Measurements from ENCODE around the gene SRRT.

Gene SRRT

GRCh38 chr7:100882201-100882600, 7.3 kb downstream of the SRRT start:
- DNase-seq (ENCODE audit: low spot score) = peak; percentile 45

DNA sequence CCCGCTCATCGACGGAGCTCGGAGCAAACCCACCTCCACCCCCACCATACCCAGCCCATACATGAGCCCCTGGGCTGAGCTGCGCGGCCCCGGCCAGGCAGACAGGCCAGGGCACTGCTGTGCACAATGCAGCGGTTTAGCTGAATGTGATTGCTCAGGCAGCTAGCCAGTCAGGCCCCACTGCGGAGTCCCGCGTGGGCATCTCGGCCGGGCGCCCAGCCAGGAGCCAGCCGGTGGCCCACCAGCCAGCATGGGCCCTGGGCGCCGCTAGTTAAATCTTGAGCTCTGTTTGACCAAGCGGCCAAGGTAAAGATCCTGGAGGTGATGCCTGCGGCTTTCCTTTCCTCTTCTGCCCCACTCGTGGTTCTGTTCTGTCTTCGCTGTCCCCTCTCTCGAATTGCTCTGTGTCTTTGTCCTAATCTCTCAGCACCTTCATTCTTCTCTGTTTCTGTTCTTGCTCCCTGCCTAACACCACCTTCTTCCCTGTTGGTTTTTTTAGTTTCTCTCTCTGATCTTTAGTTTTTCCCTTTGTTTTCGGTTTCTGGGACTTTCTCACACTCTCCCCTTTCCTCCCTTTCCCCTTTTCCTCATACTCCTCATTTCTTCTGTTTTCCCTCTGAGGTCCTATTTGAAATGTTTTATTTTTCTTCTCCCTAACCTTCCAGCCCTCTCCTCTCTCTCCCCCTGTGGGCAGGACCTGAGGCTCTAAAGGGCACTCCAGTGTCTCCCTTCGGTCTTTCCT, 8.1 kb downstream of the SRRT start:
- peak; percentile 51 for DNase-seq (ENCODE audit: low spot score)

DNA sequence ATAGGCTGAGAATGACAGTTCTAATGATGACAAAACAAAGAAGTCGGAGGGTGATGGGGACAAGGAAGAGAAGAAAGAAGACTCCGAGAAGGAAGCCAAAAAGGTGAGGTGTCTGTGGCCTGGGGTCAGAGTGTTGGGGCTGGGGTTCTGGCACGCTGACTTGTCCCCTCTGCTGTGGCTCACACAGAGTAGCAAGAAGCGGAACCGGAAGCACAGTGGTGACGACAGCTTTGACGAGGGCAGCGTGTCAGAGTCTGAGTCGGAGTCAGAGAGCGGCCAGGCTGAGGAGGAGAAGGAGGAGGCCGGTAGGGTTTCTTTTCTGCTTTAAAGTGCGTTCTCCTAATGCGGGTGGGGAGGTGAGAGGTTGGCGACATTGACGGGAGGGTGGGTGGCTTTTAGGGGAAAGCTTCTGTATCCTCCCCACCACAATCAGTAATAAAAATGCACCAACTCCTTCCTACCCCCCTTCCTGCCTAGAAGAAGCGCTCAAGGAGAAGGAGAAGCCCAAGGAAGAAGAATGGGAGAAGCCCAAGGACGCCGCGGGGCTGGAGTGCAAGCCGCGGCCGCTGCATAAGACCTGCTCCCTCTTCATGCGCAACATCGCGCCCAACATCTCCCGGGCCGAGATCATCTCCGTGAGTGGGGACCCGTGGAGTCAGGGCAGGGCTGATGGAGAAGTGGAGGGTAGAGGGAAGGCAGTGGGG, 10.0 kb downstream of the SRRT start:
- no peak for DNase-seq (ENCODE audit: low spot score)

DNA sequence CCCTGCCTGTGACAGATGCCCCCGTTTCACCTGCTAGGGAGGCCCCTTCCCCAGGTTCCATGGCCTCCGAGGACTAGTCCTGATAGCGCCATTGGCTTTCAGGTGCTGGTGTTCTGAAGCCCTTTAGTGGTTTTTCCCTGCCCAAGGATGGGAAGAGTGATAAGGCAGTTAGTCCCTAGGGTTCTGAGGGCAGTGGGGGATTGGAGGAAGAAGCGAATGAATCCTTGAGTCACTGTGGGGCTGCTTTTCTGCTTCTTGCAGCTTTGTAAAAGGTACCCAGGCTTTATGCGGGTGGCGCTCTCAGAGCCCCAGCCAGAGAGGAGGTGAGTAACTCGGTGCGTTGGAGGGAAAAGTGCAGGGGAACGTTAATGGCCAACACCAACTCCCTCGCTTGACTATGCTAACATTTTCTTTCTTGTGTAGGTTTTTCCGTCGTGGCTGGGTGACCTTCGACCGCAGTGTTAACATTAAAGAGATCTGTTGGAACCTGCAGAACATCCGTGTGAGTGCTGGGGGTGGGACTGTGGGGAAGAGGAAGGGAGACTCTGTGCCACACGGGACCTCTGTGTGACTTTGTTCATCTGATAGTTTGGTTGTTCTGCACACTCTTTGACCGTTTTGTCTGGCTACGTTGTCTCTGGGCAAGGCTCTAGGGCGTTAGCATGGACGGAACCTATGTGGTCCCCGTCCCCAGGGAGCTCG, 10.7 kb downstream of the SRRT start:
- DNase-seq (ENCODE audit: low spot score) = no peak

- no peak for DNase-seq (ENCODE audit: low spot score)
Measured at GRCh38 chr7:100886142-100886935, 11.4 kb downstream of the SRRT start.

DNA sequence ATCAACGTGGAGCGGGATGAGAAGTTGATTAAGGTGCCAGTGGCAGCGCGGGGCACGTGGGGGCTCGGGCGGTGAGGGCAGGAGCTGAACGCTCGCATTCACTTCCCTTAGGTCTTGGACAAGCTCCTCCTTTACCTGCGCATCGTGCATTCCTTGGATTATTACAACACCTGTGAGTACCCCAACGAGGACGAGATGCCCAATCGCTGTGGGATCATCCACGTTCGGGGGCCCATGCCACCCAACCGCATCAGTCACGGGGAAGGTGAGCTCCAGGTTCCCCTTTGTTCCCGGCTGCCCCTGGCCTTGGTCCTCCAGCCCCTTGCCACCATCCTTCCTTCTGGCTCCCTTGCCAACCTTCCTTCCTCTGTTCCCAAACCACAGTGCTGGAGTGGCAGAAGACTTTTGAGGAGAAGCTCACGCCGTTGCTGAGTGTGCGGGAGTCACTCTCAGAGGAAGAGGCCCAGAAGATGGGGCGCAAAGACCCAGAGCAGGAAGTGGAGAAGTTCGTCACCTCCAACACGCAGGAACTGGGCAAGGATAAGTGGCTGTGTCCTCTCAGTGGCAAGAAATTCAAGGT, 12.1 kb downstream of the SRRT start:
- no peak for DNase-seq (ENCODE audit: low spot score)

DNA sequence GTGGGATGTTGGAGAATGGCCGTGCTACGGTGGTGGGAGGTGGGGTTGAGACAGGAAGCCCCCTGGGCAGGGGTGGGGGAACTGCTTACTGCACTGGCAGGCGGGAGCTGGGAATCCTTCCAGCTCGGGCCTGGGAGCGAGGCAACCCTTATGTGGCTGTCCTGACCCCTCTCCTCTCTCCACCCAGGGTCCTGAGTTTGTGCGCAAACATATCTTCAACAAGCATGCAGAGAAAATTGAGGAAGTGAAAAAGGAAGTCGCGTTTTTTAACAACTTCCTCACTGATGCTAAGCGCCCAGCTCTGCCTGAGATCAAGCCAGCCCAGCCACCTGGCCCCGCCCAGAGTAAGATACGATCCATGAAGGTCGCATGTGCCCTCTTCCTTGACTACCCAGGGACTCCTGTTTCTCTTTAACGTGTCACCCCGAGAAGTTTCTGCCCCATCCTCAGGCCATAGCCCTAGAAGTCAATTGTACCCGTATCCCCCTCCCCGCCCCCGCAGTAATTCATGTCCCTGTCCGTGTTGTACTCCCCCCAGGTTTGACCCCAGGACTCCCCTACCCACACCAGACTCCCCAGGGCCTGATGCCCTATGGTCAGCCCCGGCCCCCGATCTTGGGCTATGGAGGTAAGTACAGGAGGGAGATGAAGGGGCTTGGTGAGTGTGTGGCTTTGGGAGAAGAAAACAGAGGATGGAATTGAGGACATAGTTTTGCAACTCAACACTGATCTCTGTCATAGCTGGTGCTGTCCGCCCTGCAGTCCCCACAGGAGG, 12.8 kb downstream of the SRRT start:
- no peak for DNase-seq (ENCODE audit: low spot score)

GRCh38 chr7:100888291-100888987, 13.5 kb downstream of the SRRT start:
- DNase-seq (ENCODE audit: low spot score) = no peak

DNA sequence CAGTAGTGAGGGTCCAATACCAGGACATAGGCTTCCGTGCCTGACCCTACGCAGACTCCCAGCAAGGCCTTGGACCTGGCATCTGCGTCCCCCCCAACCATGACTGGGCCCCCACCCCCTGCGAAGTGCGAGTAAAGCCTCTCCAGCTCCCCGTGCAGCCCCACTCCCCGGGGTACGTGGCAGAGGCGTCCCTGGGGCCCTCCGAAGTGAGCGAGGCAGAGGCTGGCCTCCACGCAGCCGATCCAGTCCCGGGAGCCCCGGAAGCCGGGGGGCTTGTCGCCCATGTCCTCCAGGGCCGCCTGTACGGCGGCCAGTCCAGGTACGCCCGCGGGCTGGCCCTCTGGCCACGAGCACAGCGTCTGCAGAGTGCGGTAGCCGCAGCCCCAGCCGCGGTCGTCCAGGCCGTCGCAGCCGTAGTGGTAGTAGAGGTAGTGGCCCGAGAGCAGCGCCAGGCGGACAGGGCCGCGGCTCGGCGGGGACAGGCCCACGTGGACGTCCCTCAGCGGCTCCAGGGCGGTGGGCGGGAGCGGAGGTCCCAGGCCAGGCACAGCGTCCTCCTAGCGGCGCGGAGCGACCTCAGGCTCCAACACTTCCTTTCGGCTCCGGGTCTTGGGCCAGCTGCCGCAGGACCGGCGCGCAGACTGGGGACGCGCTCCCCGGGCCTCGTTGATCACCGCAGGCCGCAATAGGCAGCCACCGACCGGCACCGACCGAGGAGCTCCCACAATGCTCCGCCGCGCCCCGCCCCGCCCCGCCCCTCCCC, 14.3 kb downstream of the SRRT start, which contains the start of gene UFSP1:
TSS of gene UFSP1 (minus strand) at position 728 of the 763 bp plus-strand sequence. CDS start at position 284, 444 bp downstream.
- peak; percentile 82 for DNase-seq (ENCODE audit: low spot score)

DNA sequence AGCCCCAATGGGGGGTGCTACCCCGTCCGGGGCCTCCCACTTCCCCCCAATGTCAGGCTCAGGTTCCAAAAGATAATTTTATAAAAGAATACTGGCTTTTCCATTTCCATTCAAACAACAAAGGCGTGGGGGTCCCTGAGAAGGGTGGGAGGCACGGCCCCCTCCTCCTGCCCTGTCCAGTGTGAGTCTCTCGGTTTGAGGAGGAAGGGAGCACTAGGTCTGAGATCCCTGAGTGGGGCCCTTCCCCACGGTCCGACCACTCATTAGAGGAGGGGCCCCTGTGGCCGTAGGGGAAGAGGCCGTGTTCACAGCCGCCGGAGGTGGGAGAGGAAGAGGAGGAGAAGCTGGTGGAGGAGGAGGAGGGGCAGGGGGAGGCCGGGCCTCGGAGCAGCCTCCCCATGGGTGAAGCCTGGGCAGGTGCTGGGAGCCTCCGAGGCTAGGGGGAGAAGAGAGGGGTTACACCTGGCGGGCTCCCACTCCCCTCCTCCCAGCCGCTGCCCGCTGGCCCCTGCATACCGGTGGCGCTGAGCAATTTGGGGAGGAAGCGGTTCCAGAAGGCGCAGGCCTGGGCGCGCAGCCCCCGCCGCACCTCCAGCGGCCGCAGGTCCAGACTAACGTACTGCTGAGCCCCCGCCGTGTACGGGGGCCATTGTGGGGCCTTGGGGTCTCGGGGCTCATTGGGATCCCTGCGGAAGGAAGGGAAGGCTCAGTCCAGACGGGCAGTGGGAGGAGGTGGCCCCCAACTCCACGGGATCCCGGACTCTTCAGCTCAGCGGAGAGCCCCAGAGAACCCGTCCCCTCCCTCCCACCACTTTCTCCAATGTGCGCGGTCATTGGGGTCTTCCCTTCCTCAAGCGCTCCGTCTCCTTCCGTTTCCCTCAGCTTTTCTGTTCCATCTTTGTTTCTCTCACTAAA, 16.0 kb downstream of the SRRT start:
- DNase-seq (ENCODE audit: low spot score) = no peak

- DNase-seq (ENCODE audit: low spot score) = no peak
Measured at GRCh38 chr7:100891568-100892247, 16.8 kb downstream of the SRRT start.

DNA sequence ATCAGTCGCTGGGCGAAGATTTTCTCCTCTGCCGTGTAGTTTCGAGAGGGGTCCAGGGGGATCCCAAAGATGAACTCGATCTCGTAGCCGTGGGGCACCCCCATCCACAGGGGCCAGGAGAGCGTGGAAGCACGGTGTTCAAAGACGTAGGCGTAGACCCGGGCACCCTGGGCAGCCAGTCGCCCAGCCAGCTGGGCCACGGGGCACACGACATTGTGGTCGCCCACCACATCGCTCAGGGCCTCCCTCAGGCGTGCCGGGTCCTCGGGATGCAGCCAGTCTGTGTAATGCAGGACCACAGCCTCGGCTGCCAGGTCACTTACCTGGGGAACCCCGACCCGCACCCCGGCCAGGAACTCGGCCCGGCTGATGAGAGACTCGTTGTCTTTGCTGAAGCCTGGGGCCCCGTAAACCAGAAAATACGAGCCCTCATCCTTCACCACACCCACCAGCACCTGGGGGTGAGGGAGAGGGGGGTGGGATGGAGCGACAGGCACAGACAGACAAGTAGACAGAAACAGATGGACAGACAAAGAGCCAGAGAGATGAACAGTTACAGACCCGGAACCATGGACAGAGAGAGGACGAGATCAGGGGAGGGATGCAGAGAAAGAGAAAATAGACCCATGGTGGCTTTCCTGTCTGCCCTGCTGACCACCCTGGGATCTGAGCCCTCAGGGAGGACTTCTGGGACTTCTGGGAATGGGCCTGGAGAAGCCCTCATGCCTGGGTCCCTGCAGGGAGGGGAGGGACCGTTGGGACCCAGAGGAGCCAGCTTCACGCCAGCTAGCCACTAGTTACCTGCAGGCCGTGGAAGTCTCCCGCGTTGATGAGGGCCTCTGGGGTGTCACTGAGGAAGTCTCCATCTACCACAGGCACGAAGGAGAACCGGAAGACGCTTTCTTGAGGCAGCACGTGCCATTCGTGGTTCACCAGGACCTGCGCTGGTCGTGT, 17.7 kb downstream of the SRRT start:
- no peak for DNase-seq (ENCODE audit: low spot score)

- DNase-seq (ENCODE audit: low spot score) = no peak
Measured at GRCh38 chr7:100893318-100893895, 18.5 kb downstream of the SRRT start.

DNA sequence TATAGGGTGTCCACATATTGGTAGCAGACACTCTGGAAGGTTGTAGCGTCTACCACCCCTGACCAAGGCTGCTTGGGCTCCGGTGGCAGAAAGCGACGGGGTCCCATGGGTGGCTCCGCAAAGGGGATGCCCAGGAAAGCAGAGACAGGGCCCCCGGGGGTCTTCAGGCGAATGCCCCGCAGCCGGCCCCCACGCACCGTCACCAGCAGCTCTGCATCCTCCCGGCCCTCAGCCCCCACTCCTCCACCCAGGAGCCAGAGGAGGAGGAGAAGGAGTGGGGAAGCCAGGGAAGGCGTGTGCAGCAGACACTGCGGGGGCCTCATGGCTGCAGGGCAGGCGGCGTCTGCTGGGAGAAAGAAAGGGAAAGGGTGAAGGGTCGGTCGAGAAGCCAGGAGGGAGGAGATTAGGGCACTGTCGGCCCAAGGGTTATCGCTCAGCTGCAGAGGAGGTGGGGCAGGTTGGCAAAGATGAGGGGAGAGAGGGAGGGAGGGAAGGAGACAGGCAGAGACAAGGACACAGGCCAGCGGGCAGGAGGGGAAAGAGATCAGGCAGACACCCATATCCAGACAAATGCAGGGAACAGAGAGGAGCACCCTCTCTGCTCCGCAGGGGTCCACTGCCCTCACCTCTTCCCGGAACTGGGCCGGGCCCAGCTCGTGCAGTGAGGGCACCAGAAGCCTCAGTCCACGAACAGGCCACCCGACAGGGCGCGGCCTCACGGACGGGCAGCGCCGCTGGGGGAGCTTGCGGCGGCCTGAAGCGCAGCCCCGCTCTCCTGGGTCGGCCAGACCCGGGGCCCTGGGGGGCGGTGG, 19.2 kb downstream of the SRRT start:
- DNase-seq (ENCODE audit: low spot score) = no peak

All from left forelimb (tissue), 1 donor.